Cardiac muscle cell (in vitro differentiated cells and primary cell): ENCODE data around the gene SLIT3. TPM values are rescaled to one million over a fixed set of nuclear protein-coding genes. Genes with fewer than 3 reads are reported as not detected.
A peak's percentile ranks its signal among the peaks of the same experiment; 100 is the strongest.

ENCODE experiments used
- DNase-seq, 2 donors: peaks; one replicate each; pipeline versions ENCODE4 v3.0.0 to v3.0.0-alpha.2; 2010 to 2017; ENCODE audit warnings: low read depth in 1 of 2, low spot score in 1 of 2
- H3K27ac ChIP-seq: fragments of 200-600 bp; sonication (generic); 2 replicates; pipeline ENCODE4 v1.5.1; 2016
- H3K27me3 ChIP-seq: fragments of 200-600 bp; sonication (generic); 2 replicates; pipeline ENCODE4 v1.6.0; 2016; ENCODE audit warnings: control low read depth
- H3K36me3 ChIP-seq: fragments of 200-600 bp; sonication (generic); 2 replicates; pipeline ENCODE4 v1.5.1; 2016; ENCODE audit warnings: control low read depth
- H3K4me1 ChIP-seq: fragments of 200-600 bp; sonication (generic); 2 replicates; pipeline ENCODE4 v1.8.1; 2017; ENCODE audit warnings: low read depth, mild to moderate bottlenecking, mixed run types
- H3K4me3 ChIP-seq: fragments of 200-600 bp; sonication (generic); 2 replicates; pipeline ENCODE4 v1.5.1; 2016; ENCODE audit warnings: mild to moderate bottlenecking
- H3K9me3 ChIP-seq: fragments of 200-600 bp; sonication (generic); 2 replicates; pipeline ENCODE4 v1.5.1; 2017; ENCODE audit warnings: low read depth, mild to moderate bottlenecking, control low read depth
- polyA plus RNA-seq: library from polyadenylated mRNA; unstranded; fragments of >200 nt; fragmentation: Nextera tagmentation; extraction: Ambion mirVana; gene quantifications from 2 replicates; pipeline ENCODE4 v1.2.1, GENCODE V29; 2016
- total RNA-seq: library from RNA; depleted of rRNA; stranded (reverse); fragments of >200 nt; gene quantifications from 2 replicates; pipeline ENCODE4 v1.2.3, GENCODE V29; 2016
- TF ChIP-seq, protein P1 (sequence below): IDR thresholded peaks from 2 replicates; pipeline ENCODE4 v1.5.1; 2012; ENCODE audit warnings: low read depth, mild to moderate bottlenecking, low read length

SLIT3 gene
- total and polyA plus RNA-seq, 2 experiments from 2014 or later: 50.7 to 111 TPM

DNA sequence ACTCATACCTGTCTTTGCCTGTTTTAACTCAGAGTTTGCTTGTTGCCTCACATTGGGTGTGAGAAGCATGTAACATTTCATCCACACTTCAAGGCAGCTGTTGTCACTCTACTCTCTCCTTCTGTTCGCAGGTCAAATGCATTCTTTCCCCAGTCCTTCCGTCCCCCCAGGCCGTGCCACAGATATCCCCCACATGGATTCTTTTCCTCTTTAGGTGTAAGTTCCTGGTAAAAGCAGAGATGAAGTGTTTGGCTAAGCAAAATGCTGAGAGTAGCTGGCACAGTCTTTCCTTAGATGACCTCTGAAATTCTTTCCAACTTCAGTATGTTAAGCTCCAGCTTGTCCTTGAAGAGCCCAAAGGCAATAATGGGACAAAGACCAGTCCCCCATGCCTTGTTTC, 328.2 kb downstream of the SLIT3 start:
- peak in 1 of 2 donors; percentile 69 for DNase-seq
- peaks cover 16% of the 10 kb centered on the region for H3K4me1 ChIP-seq
- H3K27ac ChIP-seq: peak overlapping the region; percentile 67
- H3K36me3 ChIP-seq: no peaks in the 10 kb centered on the region
- TF ChIP-seq, protein P1, sequence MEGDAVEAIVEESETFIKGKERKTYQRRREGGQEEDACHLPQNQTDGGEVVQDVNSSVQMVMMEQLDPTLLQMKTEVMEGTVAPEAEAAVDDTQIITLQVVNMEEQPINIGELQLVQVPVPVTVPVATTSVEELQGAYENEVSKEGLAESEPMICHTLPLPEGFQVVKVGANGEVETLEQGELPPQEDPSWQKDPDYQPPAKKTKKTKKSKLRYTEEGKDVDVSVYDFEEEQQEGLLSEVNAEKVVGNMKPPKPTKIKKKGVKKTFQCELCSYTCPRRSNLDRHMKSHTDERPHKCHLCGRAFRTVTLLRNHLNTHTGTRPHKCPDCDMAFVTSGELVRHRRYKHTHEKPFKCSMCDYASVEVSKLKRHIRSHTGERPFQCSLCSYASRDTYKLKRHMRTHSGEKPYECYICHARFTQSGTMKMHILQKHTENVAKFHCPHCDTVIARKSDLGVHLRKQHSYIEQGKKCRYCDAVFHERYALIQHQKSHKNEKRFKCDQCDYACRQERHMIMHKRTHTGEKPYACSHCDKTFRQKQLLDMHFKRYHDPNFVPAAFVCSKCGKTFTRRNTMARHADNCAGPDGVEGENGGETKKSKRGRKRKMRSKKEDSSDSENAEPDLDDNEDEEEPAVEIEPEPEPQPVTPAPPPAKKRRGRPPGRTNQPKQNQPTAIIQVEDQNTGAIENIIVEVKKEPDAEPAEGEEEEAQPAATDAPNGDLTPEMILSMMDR: no peak
- no peaks in the 10 kb centered on the region for H3K27me3 ChIP-seq
- H3K9me3 ChIP-seq: no peaks in the 10 kb centered on the region
- no peak overlapping the region for H3K4me3 ChIP-seq

GRCh38 chr5:168971100-168971499, 329.8 kb downstream of the SLIT3 start:
- H3K27ac ChIP-seq: no peak overlapping the region
- H3K4me1 ChIP-seq: peaks cover 16% of the 10 kb centered on the region
- no peak for DNase-seq
- H3K4me3 ChIP-seq: no peak overlapping the region
- H3K9me3 ChIP-seq: no peaks in the 10 kb centered on the region
- no peaks in the 10 kb centered on the region for H3K36me3 ChIP-seq
- TF ChIP-seq, protein P1: no peak
- H3K27me3 ChIP-seq: no peaks in the 10 kb centered on the region

DNA sequence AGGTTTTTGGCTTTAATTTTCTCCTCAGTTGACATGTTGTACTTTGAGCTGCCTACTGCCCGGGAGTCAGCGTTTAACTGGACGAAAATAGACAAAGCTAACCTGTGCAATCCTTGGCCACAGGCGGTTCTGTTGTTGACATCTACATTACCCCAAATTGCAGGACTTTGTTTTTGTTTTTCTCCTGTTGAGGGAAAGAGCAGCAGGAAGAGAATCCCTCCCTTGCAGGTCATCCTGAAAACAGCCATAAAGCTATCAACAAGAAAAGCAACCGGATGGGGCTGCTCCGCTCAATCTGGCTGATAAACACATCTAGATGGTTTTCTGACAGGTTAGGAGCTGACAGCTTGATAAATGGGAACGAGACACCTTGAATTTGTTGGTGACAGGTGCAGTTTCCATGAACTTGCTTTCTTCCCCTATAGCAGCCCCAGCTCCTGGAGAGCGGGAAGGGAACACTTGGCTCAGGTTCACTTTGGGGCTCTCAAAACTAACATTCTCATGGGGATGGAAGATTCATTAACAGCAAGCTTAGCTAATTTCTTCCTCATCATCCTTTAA, 331.5 kb downstream of the SLIT3 start:
- no peaks in the 10 kb centered on the region for H3K27me3 ChIP-seq
- no peaks in the 10 kb centered on the region for H3K36me3 ChIP-seq
- no peak overlapping the region for H3K27ac ChIP-seq
- TF ChIP-seq, protein P1: no peak
- no peak overlapping the region for H3K4me3 ChIP-seq
- peaks cover 16% of the 10 kb centered on the region for H3K4me1 ChIP-seq
- H3K9me3 ChIP-seq: no peaks in the 10 kb centered on the region
- no peak for DNase-seq

DNA sequence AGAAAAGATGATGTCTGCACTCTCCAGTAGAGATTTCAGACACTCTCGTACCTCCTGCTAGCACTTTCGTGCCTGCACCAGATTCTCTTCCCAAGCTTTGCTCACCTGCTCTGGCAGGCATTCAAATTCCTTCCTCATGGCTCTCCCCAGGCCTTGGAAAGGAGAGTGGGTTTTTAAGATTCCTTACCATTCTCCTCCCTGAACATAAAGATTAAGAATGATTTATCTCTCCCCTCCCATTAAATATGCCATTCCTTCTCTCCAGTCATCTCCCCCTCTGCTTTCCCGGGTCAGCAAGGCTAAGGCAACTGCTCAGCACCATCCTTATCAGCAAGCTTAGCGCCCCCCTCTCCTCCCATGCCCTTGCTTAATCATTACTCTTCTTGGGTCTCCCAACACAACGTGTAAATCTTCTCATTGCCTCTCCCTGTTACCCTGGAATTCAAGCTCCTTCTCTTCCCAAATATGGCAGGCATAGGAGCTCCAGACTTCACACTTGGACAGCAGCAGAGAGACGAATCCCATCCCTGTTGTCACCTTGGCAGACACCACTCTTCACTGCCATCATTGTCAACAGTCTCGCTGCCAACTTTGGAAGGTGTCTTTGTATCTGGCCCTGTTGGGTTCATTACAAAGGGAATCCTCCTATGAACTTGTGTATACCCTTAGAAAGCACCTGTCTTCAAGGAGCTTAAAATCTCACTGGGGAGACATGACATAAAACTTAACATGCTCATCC, 332.9 kb downstream of the SLIT3 start:
- H3K27me3 ChIP-seq: no peaks in the 10 kb centered on the region
- no peaks in the 10 kb centered on the region for H3K9me3 ChIP-seq
- H3K4me3 ChIP-seq: no peak overlapping the region
- H3K27ac ChIP-seq: no peak overlapping the region
- peaks cover 9% of the 10 kb centered on the region for H3K4me1 ChIP-seq
- no peaks in the 10 kb centered on the region for H3K36me3 ChIP-seq
- TF ChIP-seq, protein P1: no peak
- DNase-seq: no peak

DNA sequence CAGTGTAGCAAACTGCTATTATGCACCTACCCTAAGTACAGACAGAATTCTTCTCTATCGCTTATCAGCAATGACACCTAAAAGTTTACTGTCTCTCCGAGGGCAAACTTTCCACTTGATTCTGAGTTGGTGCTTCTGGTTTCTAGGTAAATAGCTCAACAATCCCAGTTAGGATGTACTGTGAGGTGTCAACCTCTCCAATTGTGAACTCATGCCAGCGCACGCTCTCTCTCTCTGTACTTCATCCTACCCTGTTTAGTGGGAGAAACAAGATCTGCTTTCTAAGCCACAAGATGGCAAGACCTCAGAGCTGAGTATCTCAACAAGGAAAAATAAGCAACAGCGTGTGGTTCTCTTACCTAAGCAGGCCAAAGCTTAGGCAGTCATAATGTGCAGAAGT, 335.3 kb downstream of the SLIT3 start:
- Histone ChIP-seq H3K27me3 (no peaks in the 10 kb centered on the region), H3K4me1 (peaks cover 7% of the 10 kb centered on the region), H3K36me3 (no peaks in the 10 kb centered on the region), H3K9me3 (no peaks in the 10 kb centered on the region), H3K27ac (no peak overlapping the region), H3K4me3 (no peak overlapping the region)
- DNase-seq: no peak
- TF ChIP-seq, protein P1: no peak
